GM18909 (cell line): ENCODE results near the gene GHRHR.

ENCODE experiments used
- ATAC-seq: cut with Tn5 transposase; IDR thresholded peaks from one replicate; pipeline ENCODE4 v1.9.1; 2021; ENCODE audit warnings: mild to moderate bottlenecking; ENCODE audit not compliant: unreplicated experiment, poor library complexity

GHRHR gene

GRCh38 chr7:30927559-30927958, 36.2 kb upstream of the GHRHR start:
- ATAC-seq: no peak

- ATAC-seq: no peak
Observed at GRCh38 chr7:30928254-30928872, 35.4 kb upstream of the GHRHR start.

GRCh38 chr7:30929686-30930085, 34.1 kb upstream of the GHRHR start:
- ATAC-seq: no peak

GRCh38 chr7:30930621-30931020, 33.1 kb upstream of the GHRHR start:
- ATAC-seq: no peak

- no peak for ATAC-seq
Observed at GRCh38 chr7:30931161-30931928, 32.4 kb upstream of the GHRHR start.

GRCh38 chr7:30931929-30932540, 31.7 kb upstream of the GHRHR start:
- ATAC-seq: no peak

- no peak for ATAC-seq
Observed at GRCh38 chr7:30932562-30932961, 31.2 kb upstream of the GHRHR start.

- ATAC-seq: no peak
Observed at GRCh38 chr7:30933124-30933974, 30.4 kb upstream of the GHRHR start.

GRCh38 chr7:30934225-30934624, 29.5 kb upstream of the GHRHR start:
- ATAC-seq: no peak

GRCh38 chr7:30934732-30935568, 28.8 kb upstream of the GHRHR start:
- no peak for ATAC-seq

GRCh38 chr7:30935569-30935877, 28.2 kb upstream of the GHRHR start:
- ATAC-seq: no peak

GRCh38 chr7:30936650-30937245, 27.0 kb upstream of the GHRHR start:
- no peak for ATAC-seq

GRCh38 chr7:30937416-30937815, 26.3 kb upstream of the GHRHR start:
- ATAC-seq: no peak

- peak; percentile 81 for ATAC-seq
Observed at GRCh38 chr7:30938435-30939316, 25.1 kb upstream of the GHRHR start.

GRCh38 chr7:30941582-30942323, 22.0 kb upstream of the GHRHR start:
- no peak for ATAC-seq

GRCh38 chr7:30950197-30950596, 13.6 kb upstream of the GHRHR start:
- ATAC-seq: no peak

- no peak for ATAC-seq
Observed at GRCh38 chr7:30954914-30955313, 8.8 kb upstream of the GHRHR start.

- ATAC-seq: no peak
Observed at GRCh38 chr7:30956704-30957103, 7.0 kb upstream of the GHRHR start.
